Measurements from ENCODE around the gene HOXA5.

Gene HOXA5

GRCh38 chr7:27143950-27144780 is 684 bp upstream of the HOXA5 start:
- peak overlapping the region; percentile 32 for H3K9ac ChIP-seq (ENCODE audit: low read length)
- peaks cover 100% of the 10 kb centered on the region for H3K27me3 ChIP-seq (ENCODE audit: control insufficient read depth, insufficient read depth, low read length)
- peaks cover 24% of the 10 kb centered on the region; the same call in 1 of the 2 replicates for H3K4me1 ChIP-seq (ENCODE audit: control insufficient read depth, insufficient read depth, low read length)
- H3K36me3 ChIP-seq (ENCODE audit: control insufficient read depth, insufficient read depth, low read length) = no peaks in the 10 kb centered on the region
- no peak overlapping the region for H3K27ac ChIP-seq (ENCODE audit: low read depth, low read length)
- H3K9me3 ChIP-seq (ENCODE audit: control insufficient read depth, insufficient read depth, low read depth, low read length) = no peaks in the 10 kb centered on the region
- H3K4me3 ChIP-seq (ENCODE audit: low read depth, low read length) = peak overlapping the region; percentile 32; the same call in 1 of the 2 replicates

- Histone ChIP-seq H3K4me1 (ENCODE audit: control insufficient read depth, insufficient read depth, low read length) (peaks cover 20% of the 10 kb centered on the region; the same call in 1 of the 2 replicates), H3K9ac (ENCODE audit: low read length) (peak overlapping the region; percentile 78), H3K27me3 (ENCODE audit: control insufficient read depth, insufficient read depth, low read length) (peaks cover 100% of the 10 kb centered on the region), H3K4me3 (ENCODE audit: low read depth, low read length) (peak overlapping the region; percentile 70), H3K9me3 (ENCODE audit: control insufficient read depth, insufficient read depth, low read depth, low read length) (no peaks in the 10 kb centered on the region), H3K27ac (ENCODE audit: low read depth, low read length) (no peak overlapping the region; the same call in 1 of the 2 replicates), H3K36me3 (ENCODE audit: control insufficient read depth, insufficient read depth, low read length) (no peaks in the 10 kb centered on the region)
Observed at GRCh38 chr7:27142580-27143022, 880 bp downstream of the HOXA5 start.

- Histone ChIP-seq H3K27ac (ENCODE audit: low read depth, low read length) (no peak overlapping the region; the same call in 1 of the 2 replicates), H3K27me3 (ENCODE audit: control insufficient read depth, insufficient read depth, low read length) (peaks cover 100% of the 10 kb centered on the region), H3K9me3 (ENCODE audit: control insufficient read depth, insufficient read depth, low read depth, low read length) (no peaks in the 10 kb centered on the region), H3K4me1 (ENCODE audit: control insufficient read depth, insufficient read depth, low read length) (peaks cover 14% of the 10 kb centered on the region; the same call in 1 of the 2 replicates), H3K9ac (ENCODE audit: low read length) (peak overlapping the region; percentile 78), H3K36me3 (ENCODE audit: control insufficient read depth, insufficient read depth, low read length) (no peaks in the 10 kb centered on the region), H3K4me3 (ENCODE audit: low read depth, low read length) (peak overlapping the region; percentile 70)
Observed at GRCh38 chr7:27141923-27142579, 1.4 kb downstream of the HOXA5 start.

GRCh38 chr7:27141137-27141922 is 2.2 kb downstream of the HOXA5 start:
- Histone ChIP-seq H3K9ac (ENCODE audit: low read length) (peak overlapping the region; percentile 78), H3K36me3 (ENCODE audit: control insufficient read depth, insufficient read depth, low read length) (no peaks in the 10 kb centered on the region), H3K27me3 (ENCODE audit: control insufficient read depth, insufficient read depth, low read length) (peaks cover 100% of the 10 kb centered on the region), H3K4me3 (ENCODE audit: low read depth, low read length) (peak overlapping the region; percentile 70), H3K9me3 (ENCODE audit: control insufficient read depth, insufficient read depth, low read depth, low read length) (no peaks in the 10 kb centered on the region), H3K4me1 (ENCODE audit: control insufficient read depth, insufficient read depth, low read length) (peaks cover 14% of the 10 kb centered on the region; the same call in 1 of the 2 replicates), H3K27ac (ENCODE audit: low read depth, low read length) (no peak overlapping the region; the same call in 1 of the 2 replicates)

- Histone ChIP-seq H3K9ac (ENCODE audit: low read length) (peak overlapping the region; percentile 85), H3K4me1 (ENCODE audit: control insufficient read depth, insufficient read depth, low read length) (peaks cover 14% of the 10 kb centered on the region; the same call in 1 of the 2 replicates), H3K36me3 (ENCODE audit: control insufficient read depth, insufficient read depth, low read length) (no peaks in the 10 kb centered on the region), H3K9me3 (ENCODE audit: control insufficient read depth, insufficient read depth, low read depth, low read length) (no peaks in the 10 kb centered on the region), H3K4me3 (ENCODE audit: low read depth, low read length) (peak overlapping the region; percentile 48; the same call in 1 of the 2 replicates), H3K27me3 (ENCODE audit: control insufficient read depth, insufficient read depth, low read length) (peaks cover 100% of the 10 kb centered on the region), H3K27ac (ENCODE audit: low read depth, low read length) (no peak overlapping the region; the same call in 1 of the 2 replicates)
Observed at GRCh38 chr7:27140126-27140857, 3.2 kb downstream of the HOXA5 start.

GRCh38 chr7:27139334-27140125 is 4.0 kb downstream of the HOXA5 start:
- no peaks in the 10 kb centered on the region for H3K9me3 ChIP-seq (ENCODE audit: control insufficient read depth, insufficient read depth, low read depth, low read length)
- peaks cover 100% of the 10 kb centered on the region for H3K27me3 ChIP-seq (ENCODE audit: control insufficient read depth, insufficient read depth, low read length)
- H3K27ac ChIP-seq (ENCODE audit: low read depth, low read length) = peak overlapping the region; percentile 38; the same call in 1 of the 2 replicates
- peaks cover 14% of the 10 kb centered on the region; the same call in 1 of the 2 replicates for H3K4me1 ChIP-seq (ENCODE audit: control insufficient read depth, insufficient read depth, low read length)
- no peaks in the 10 kb centered on the region for H3K36me3 ChIP-seq (ENCODE audit: control insufficient read depth, insufficient read depth, low read length)
- H3K9ac ChIP-seq (ENCODE audit: low read length) = peak overlapping the region; percentile 85
- H3K4me3 ChIP-seq (ENCODE audit: low read depth, low read length) = peak overlapping the region; percentile 48

GRCh38 chr7:27138985-27139333 is 4.5 kb downstream of the HOXA5 start:
- Histone ChIP-seq H3K27ac (ENCODE audit: low read depth, low read length) (no peak overlapping the region; the same call in 1 of the 2 replicates), H3K4me1 (ENCODE audit: control insufficient read depth, insufficient read depth, low read length) (peaks cover 13% of the 10 kb centered on the region; the same call in 1 of the 2 replicates), H3K9me3 (ENCODE audit: control insufficient read depth, insufficient read depth, low read depth, low read length) (no peaks in the 10 kb centered on the region), H3K36me3 (ENCODE audit: control insufficient read depth, insufficient read depth, low read length) (no peaks in the 10 kb centered on the region), H3K27me3 (ENCODE audit: control insufficient read depth, insufficient read depth, low read length) (peaks cover 100% of the 10 kb centered on the region), H3K4me3 (ENCODE audit: low read depth, low read length) (peak overlapping the region; percentile 48), H3K9ac (ENCODE audit: low read length) (peak overlapping the region; percentile 85)

GRCh38 chr7:27138472-27138871 is 5.0 kb downstream of the HOXA5 start:
- H3K4me1 ChIP-seq (ENCODE audit: control insufficient read depth, insufficient read depth, low read length) = peaks cover 11% of the 10 kb centered on the region; the same call in 1 of the 2 replicates
- H3K9me3 ChIP-seq (ENCODE audit: control insufficient read depth, insufficient read depth, low read depth, low read length) = no peaks in the 10 kb centered on the region
- peaks cover 100% of the 10 kb centered on the region for H3K27me3 ChIP-seq (ENCODE audit: control insufficient read depth, insufficient read depth, low read length)
- peak overlapping the region; percentile 85 for H3K9ac ChIP-seq (ENCODE audit: low read length)
- no peaks in the 10 kb centered on the region for H3K36me3 ChIP-seq (ENCODE audit: control insufficient read depth, insufficient read depth, low read length)
- peak overlapping the region; percentile 48; the same call in 1 of the 2 replicates for H3K4me3 ChIP-seq (ENCODE audit: low read depth, low read length)
- no peak overlapping the region; the same call in 1 of the 2 replicates for H3K27ac ChIP-seq (ENCODE audit: low read depth, low read length)

- Histone ChIP-seq H3K4me3 (ENCODE audit: low read depth, low read length) (peak overlapping the region; percentile 48; the same call in 1 of the 2 replicates), H3K4me1 (ENCODE audit: control insufficient read depth, insufficient read depth, low read length) (peaks cover 11% of the 10 kb centered on the region; the same call in 1 of the 2 replicates), H3K27ac (ENCODE audit: low read depth, low read length) (no peak overlapping the region)
Observed at GRCh38 chr7:27137640-27138315, 5.7 kb downstream of the HOXA5 start.

More at GRCh38 chr7:27137640-27138315, 5.7 kb downstream of the HOXA5 start:
- Histone ChIP-seq H3K36me3 (ENCODE audit: control insufficient read depth, insufficient read depth, low read length) (no peaks in the 10 kb centered on the region), H3K9ac (ENCODE audit: low read length) (peak overlapping the region; percentile 85), H3K27me3 (ENCODE audit: control insufficient read depth, insufficient read depth, low read length) (peaks cover 100% of the 10 kb centered on the region), H3K9me3 (ENCODE audit: control insufficient read depth, insufficient read depth, low read depth, low read length) (no peaks in the 10 kb centered on the region)
